ENCODE data around the gene C10orf67.
"Not testable (repeated sequence)": the region's sequence is repeated elsewhere in the genome, so short reads cannot be mapped to it uniquely, and the experiment has no call there.

C10orf67 gene

DNA sequence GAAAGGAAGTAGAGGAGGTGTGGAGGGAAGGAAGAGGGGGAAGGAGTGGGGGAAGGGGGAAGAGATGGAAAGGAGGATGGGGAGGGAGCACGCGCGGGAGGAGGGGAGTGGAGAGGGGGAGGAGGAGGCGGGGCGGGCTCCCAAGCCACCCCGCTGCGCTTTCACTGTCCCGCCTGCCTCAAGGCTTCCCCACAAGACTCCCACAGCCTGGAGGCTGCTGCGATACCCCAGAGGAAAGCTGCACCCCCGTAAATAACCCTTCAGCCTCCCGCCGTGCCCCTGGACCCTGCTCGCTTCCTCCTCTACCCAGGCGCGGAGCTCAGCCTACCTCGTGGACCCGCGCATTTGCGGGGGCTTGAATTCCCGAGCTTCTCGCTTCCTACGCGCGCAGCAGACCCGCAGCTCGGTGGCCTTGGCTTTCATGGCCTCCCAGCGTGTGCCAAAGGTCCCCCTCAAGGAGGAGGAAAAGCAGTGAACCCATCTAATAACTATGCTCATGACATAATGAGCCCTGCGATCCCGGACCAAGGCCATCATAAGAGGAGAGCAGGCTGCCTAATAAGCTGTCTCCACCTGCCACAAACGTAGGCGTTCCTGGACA lies at the start of gene C10orf67:
Gene C10orf67 (minus strand): TSS at position 557 of the 601 bp plus-strand sequence. CDS start 23 bp downstream, at position 534.
- peaks cover 20% of the 10 kb centered on the region for H3K4me1 Mint-ChIP-seq (ENCODE audit: low read depth)
- H3K27me3 Mint-ChIP-seq (ENCODE audit: low read depth): peaks cover 14% of the 10 kb centered on the region
- no peak within 1 kb of the TSS for H3K27ac Mint-ChIP-seq
- peak within 1 kb of the TSS; percentile 83 for H3K4me3 Mint-ChIP-seq
- DNase-seq (ENCODE audit: low spot score): no peak
- no peaks in the 10 kb centered on the region for H3K9me3 Mint-ChIP-seq
- H3K36me3 Mint-ChIP-seq (ENCODE audit: low read depth): no peaks in the 10 kb centered on the region

GRCh38 chr10:23391821-23392220 lies 47.2 kb upstream of the C10orf67 start:
- Mint-ChIP-seq H3K4me3 (no peak overlapping the region), H3K27ac (no peak overlapping the region), H3K36me3 (ENCODE audit: low read depth) (no peaks in the 10 kb centered on the region), H3K27me3 (ENCODE audit: low read depth) (no peaks in the 10 kb centered on the region), H3K9me3 (no peaks in the 10 kb centered on the region), H3K4me1 (ENCODE audit: low read depth) (peaks cover 5% of the 10 kb centered on the region)
- peak; percentile 14 for DNase-seq (ENCODE audit: low spot score)

GRCh38 chr10:23390809-23391208 lies 46.2 kb upstream of the C10orf67 start:
- Mint-ChIP-seq H3K4me1 (ENCODE audit: low read depth) (peaks cover 5% of the 10 kb centered on the region), H3K27ac (no peak overlapping the region), H3K4me3 (no peak overlapping the region), H3K36me3 (ENCODE audit: low read depth) (no peaks in the 10 kb centered on the region), H3K9me3 (no peaks in the 10 kb centered on the region), H3K27me3 (ENCODE audit: low read depth) (no peaks in the 10 kb centered on the region)
- DNase-seq (ENCODE audit: low spot score): no peak

GRCh38 chr10:23390408-23390807 lies 45.8 kb upstream of the C10orf67 start:
- not testable (repeated sequence) for H3K4me3 Mint-ChIP-seq; H3K4me1 Mint-ChIP-seq (ENCODE audit: low read depth); H3K9me3 Mint-ChIP-seq; H3K27me3 Mint-ChIP-seq (ENCODE audit: low read depth); H3K36me3 Mint-ChIP-seq (ENCODE audit: low read depth); DNase-seq (ENCODE audit: low spot score); H3K27ac Mint-ChIP-seq

DNA sequence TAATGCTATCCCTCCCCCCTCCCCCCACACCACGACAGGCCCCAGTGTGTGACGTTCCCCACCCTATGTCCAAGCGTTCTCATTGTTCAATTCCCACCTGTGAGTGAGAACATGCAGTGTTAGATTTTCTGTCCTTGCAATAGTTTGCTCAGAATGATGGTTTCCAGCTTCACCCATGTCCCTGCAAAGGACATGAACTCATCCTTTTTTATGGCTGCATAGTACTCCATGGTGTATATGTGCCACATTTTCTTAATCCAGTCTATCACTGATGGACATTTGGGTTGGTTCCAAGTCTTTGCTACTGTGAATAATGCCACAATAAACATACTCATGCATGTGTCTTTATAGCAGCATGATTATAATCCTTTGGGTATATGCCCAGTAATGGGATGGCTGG lies 42.9 kb upstream of the C10orf67 start:
- not testable (repeated sequence) for H3K4me1 Mint-ChIP-seq (ENCODE audit: low read depth); H3K9me3 Mint-ChIP-seq; H3K27me3 Mint-ChIP-seq (ENCODE audit: low read depth)

GRCh38 chr10:23386052-23386451 lies 41.5 kb upstream of the C10orf67 start:
- Mint-ChIP-seq H3K4me3 (no peak overlapping the region), H3K27me3 (ENCODE audit: low read depth) (peaks cover 2% of the 10 kb centered on the region), H3K4me1 (ENCODE audit: low read depth) (no peaks in the 10 kb centered on the region), H3K27ac (no peak overlapping the region), H3K36me3 (ENCODE audit: low read depth) (no peaks in the 10 kb centered on the region), H3K9me3 (no peaks in the 10 kb centered on the region)
- DNase-seq (ENCODE audit: low spot score): no peak

More for the DNA sequence above, 42.9 kb upstream of the C10orf67 start:
- DNase-seq (ENCODE audit: low spot score); H3K4me3 Mint-ChIP-seq; H3K27ac Mint-ChIP-seq; H3K36me3 Mint-ChIP-seq (ENCODE audit: low read depth): not testable (repeated sequence)

GRCh38 chr10:23384364-23384763 lies 39.8 kb upstream of the C10orf67 start:
- Mint-ChIP-seq H3K4me1 (ENCODE audit: low read depth) (no peaks in the 10 kb centered on the region), H3K36me3 (ENCODE audit: low read depth) (no peaks in the 10 kb centered on the region), H3K4me3 (no peak overlapping the region), H3K27ac (no peak overlapping the region), H3K9me3 (no peaks in the 10 kb centered on the region), H3K27me3 (ENCODE audit: low read depth) (peaks cover 2% of the 10 kb centered on the region)
- no peak for DNase-seq (ENCODE audit: low spot score)

DNA sequence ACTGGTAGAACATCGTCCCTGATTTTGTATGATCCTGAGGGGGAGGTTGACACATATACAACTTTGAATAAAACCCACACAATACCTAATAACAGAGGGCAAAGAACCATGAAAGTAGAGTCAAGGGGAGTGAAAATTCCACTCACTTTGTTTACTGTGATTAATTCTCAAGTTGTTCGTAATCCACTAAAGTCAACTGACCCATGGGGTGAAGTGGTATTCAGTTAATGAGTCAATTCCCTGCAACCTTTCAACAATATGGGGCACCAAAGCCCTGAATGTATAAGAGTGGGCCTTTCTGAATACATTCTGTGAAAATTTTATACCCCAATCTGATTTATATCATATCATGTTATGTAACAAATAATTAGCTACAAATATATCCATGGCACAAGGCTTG lies 39.0 kb upstream of the C10orf67 start:
- Mint-ChIP-seq H3K27me3 (ENCODE audit: low read depth) (peaks cover 2% of the 10 kb centered on the region), H3K36me3 (ENCODE audit: low read depth) (no peaks in the 10 kb centered on the region), H3K4me1 (ENCODE audit: low read depth) (no peaks in the 10 kb centered on the region), H3K4me3 (no peak overlapping the region), H3K27ac (no peak overlapping the region), H3K9me3 (no peaks in the 10 kb centered on the region)
- no peak for DNase-seq (ENCODE audit: low spot score)

- H3K4me3 Mint-ChIP-seq: no peak overlapping the region
- no peaks in the 10 kb centered on the region for H3K4me1 Mint-ChIP-seq (ENCODE audit: low read depth)
- no peaks in the 10 kb centered on the region for H3K9me3 Mint-ChIP-seq
- no peaks in the 10 kb centered on the region for H3K36me3 Mint-ChIP-seq (ENCODE audit: low read depth)
- H3K27me3 Mint-ChIP-seq (ENCODE audit: low read depth): peaks cover 2% of the 10 kb centered on the region
- no peak for DNase-seq (ENCODE audit: low spot score)
- no peak overlapping the region for H3K27ac Mint-ChIP-seq
These were observed 36.9 kb upstream of the C10orf67 start for GRCh38 chr10:23381298-23382040.

- Mint-ChIP-seq H3K4me3 (no peak overlapping the region), H3K4me1 (ENCODE audit: low read depth) (no peaks in the 10 kb centered on the region), H3K36me3 (ENCODE audit: low read depth) (no peaks in the 10 kb centered on the region), H3K9me3 (no peaks in the 10 kb centered on the region), H3K27ac (no peak overlapping the region), H3K27me3 (ENCODE audit: low read depth) (peaks cover 2% of the 10 kb centered on the region)
- DNase-seq (ENCODE audit: low spot score): no peak
These were observed 35.1 kb upstream of the C10orf67 start for GRCh38 chr10:23379686-23380085.

DNA sequence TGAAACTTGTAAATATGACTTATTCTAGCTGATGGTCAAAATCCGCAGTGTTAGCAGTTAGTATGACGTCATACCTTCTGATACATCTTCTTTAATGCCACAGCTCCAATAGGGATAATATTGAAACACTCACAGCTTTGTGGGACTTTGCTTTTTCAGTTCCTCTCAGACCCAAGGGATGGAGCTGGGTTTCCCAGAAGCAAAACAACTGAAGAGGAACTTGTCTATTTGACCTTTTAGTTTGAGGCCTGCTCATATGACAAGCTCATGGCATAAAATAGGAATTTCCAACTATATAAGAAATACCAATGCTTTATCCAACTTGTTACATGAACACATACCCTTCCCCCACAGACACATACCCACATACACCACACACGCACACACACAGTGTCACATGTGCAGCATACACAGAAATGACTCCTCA lies 31.6 kb upstream of the C10orf67 start:
- DNase-seq (ENCODE audit: low spot score): no peak
- Mint-ChIP-seq H3K27me3 (ENCODE audit: low read depth) (no peaks in the 10 kb centered on the region), H3K36me3 (ENCODE audit: low read depth) (peaks cover 1% of the 10 kb centered on the region), H3K4me3 (no peak overlapping the region), H3K27ac (no peak overlapping the region), H3K9me3 (no peaks in the 10 kb centered on the region), H3K4me1 (ENCODE audit: low read depth) (peaks cover 10% of the 10 kb centered on the region)

DNA sequence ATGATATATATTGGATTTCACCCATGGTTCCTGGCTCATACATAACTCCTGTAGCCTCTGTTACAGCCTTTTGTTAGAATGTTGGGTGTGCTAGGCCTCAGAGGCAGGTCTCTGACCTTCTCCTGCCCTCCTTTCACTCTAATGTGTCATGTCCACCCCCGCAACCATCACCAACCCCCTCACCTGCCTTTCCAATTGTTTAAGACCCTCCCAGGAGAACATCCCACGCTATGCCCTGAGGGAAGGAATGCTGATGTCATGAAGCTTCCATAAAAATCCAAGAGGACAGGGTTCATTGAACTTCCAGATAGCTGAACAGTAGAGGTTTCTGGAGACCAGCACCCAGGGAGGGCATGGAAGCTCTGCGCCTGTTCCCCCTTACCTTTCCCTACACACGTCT lies 30.8 kb upstream of the C10orf67 start:
- peaks cover 10% of the 10 kb centered on the region for H3K4me1 Mint-ChIP-seq (ENCODE audit: low read depth)
- H3K27me3 Mint-ChIP-seq (ENCODE audit: low read depth): no peaks in the 10 kb centered on the region
- no peaks in the 10 kb centered on the region for H3K9me3 Mint-ChIP-seq
- no peak overlapping the region for H3K4me3 Mint-ChIP-seq
- no peak overlapping the region for H3K27ac Mint-ChIP-seq
- DNase-seq (ENCODE audit: low spot score): no peak
- H3K36me3 Mint-ChIP-seq (ENCODE audit: low read depth): peaks cover 1% of the 10 kb centered on the region

DNA sequence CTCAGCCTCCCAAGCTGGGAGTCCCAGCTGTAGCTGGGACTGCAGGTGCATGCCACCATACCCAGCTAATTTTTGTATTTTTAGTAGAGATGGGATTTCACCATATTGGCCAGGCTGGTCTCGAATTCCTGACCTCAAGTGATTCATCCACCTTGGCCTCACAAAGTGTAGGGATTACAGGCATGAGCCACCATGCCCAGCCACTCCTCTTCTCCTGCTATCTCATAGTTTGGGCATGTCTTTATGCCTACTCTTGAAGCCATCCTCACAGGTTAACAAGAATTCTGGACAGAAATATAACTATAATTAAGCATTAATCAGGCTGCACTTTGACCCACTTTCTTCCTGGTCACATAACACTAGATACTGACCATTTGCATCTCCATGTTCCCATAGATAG lies 28.6 kb upstream of the C10orf67 start:
- Mint-ChIP-seq H3K27me3 (ENCODE audit: low read depth) (no peaks in the 10 kb centered on the region), H3K4me3 (no peak overlapping the region), H3K27ac (no peak overlapping the region), H3K36me3 (ENCODE audit: low read depth) (peaks cover 1% of the 10 kb centered on the region), H3K4me1 (ENCODE audit: low read depth) (peaks cover 30% of the 10 kb centered on the region), H3K9me3 (no peaks in the 10 kb centered on the region)
- no peak for DNase-seq (ENCODE audit: low spot score)

- H3K27me3 Mint-ChIP-seq (ENCODE audit: low read depth): no peaks in the 10 kb centered on the region
- no peak overlapping the region for H3K27ac Mint-ChIP-seq
- H3K9me3 Mint-ChIP-seq: no peaks in the 10 kb centered on the region
- no peak overlapping the region for H3K4me3 Mint-ChIP-seq
- peaks cover 43% of the 10 kb centered on the region for H3K4me1 Mint-ChIP-seq (ENCODE audit: low read depth)
- no peak for DNase-seq (ENCODE audit: low spot score)
- peaks cover 4% of the 10 kb centered on the region for H3K36me3 Mint-ChIP-seq (ENCODE audit: low read depth)
These were observed 26.5 kb upstream of the C10orf67 start for GRCh38 chr10:23371073-23371472.

DNA sequence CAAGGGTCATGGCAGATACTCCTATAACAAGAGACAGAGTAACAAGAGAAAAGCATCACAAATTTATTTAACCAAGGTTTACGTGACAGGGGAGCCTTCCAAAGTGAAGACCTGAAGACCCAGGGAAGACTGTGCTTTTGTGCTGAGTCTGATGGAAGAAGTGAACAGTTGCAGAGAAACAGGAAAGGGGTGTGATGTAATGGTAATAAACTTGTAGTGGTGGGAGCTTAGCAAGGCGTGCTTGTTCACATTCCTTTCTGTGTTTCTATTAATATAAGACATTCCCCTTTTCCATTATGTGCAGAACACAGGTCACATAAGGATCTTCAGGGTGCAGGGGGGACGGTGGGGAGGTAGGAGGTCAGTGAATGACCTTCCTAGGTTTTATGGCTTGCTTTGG lies 25.5 kb upstream of the C10orf67 start:
- no peak overlapping the region for H3K27ac Mint-ChIP-seq

More for the DNA sequence above, 25.5 kb upstream of the C10orf67 start:
- no peak overlapping the region for H3K4me3 Mint-ChIP-seq
- H3K4me1 Mint-ChIP-seq (ENCODE audit: low read depth): peaks cover 50% of the 10 kb centered on the region
- H3K27me3 Mint-ChIP-seq (ENCODE audit: low read depth): no peaks in the 10 kb centered on the region
- no peak for DNase-seq (ENCODE audit: low spot score)
- peaks cover 7% of the 10 kb centered on the region for H3K36me3 Mint-ChIP-seq (ENCODE audit: low read depth)
- H3K9me3 Mint-ChIP-seq: no peaks in the 10 kb centered on the region
